GM13977 (cell line): ENCODE measurements around the gene HOXB4.

Experiments
- DNase-seq: peaks from one replicate; pipeline ENCODE4 v3.0.0; 2012; ENCODE audit warnings: low spot score
- CTCF ChIP-seq: IDR thresholded peaks from 2 replicates; pipeline ENCODE4 v1.5.1; 2012; ENCODE audit warnings: mild to moderate bottlenecking, control low read depth; ENCODE audit not compliant: insufficient read depth; ENCODE audit errors: extremely low read depth, missing control alignments
- in situ Hi-C: fragments of 300-500 bp; cut with MboI; formaldehyde crosslinking; loops from one replicate; pipeline ENCODE4 v1.12.0; 2022; ENCODE audit warnings: low sequenced_read_pairs, low pct_unique_long_range_greater_than_20kb, mixed read lengths, inconsistent platforms; ENCODE audit not compliant: unreplicated experiment

Gene HOXB4

DNA sequence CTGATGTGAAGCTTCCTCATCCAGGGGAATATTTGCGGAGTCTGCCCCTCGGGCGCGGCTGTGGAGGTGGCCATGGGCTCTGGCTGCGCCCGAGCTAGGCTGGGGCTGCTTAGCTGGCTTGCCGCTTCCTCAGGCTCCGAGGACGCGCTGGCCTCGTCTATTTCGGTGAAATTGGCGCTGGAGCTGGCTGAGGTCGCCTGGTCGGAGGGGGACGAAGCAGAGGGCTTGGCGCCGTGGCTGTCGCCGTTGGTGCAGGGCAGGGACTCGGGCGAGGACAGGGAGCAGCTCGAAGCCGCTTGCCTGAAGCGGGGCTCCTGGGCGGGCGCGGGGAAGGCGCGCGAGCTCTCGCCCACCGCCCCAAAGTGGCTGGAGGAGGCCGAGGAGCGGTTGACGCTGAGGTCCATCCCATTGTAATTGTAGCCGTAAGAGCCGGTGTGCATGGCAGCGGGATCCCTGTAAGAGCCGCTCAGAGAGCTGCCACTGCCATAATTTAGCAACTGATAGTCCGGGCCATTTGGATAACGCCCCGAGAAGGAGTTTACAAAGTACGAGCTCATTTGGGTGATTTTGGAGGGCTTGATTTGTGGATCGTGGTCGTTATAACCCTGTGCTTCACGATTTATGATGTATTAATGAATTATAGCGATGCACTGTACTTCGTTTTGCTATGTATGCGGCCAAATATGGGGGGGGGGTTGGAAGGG is 15.1 kb upstream of the HOXB4 start, which contains the start of gene HOXB5:
HOXB5 (minus strand) TSS at position 654 of the 704 bp plus-strand sequence; CDS start at position 557, 97 bp downstream.
- in situ Hi-C loops, result no loop called here

GRCh38 chr17:48592577-48592976 is 14.4 kb upstream of the HOXB4 start:
- DNase-seq, result no peak
- in situ Hi-C loops, result no loop called here
- TF ChIP-seq CTCF, result no peak

More for the DNA sequence above, 15.1 kb upstream of the HOXB4 start, which contains the start of gene HOXB5:
- no peak for DNase-seq
- TF ChIP-seq CTCF, result no peak

- in situ Hi-C loops, result no loop called here
- no peak for DNase-seq
- TF ChIP-seq CTCF, result no peak
Observed at GRCh38 chr17:48592057-48592514, 13.9 kb upstream of the HOXB4 start.

GRCh38 chr17:48591255-48592056 is 13.3 kb upstream of the HOXB4 start:
- DNase-seq, result no peak
- TF ChIP-seq CTCF, result no peak

GRCh38 chr17:48590607-48591161 is 12.5 kb upstream of the HOXB4 start:
- no peak for TF ChIP-seq CTCF
- no peak for DNase-seq
- in situ Hi-C loops, result no loop called here

More at GRCh38 chr17:48591255-48592056, 13.3 kb upstream of the HOXB4 start:
- in situ Hi-C loops, result no loop called here

- in situ Hi-C loops, result no loop called here
- DNase-seq, result no peak
- no peak for TF ChIP-seq CTCF
Observed at GRCh38 chr17:48589831-48590606, 11.9 kb upstream of the HOXB4 start, which contains the start of gene HOXB3. Gene HOXB3 (minus strand): TSS chr17:48590241. CDS start chr17:48552474, 37,767 bp downstream.
